ENCODE results near the gene DHX38.

The DHX38 gene

DNA sequence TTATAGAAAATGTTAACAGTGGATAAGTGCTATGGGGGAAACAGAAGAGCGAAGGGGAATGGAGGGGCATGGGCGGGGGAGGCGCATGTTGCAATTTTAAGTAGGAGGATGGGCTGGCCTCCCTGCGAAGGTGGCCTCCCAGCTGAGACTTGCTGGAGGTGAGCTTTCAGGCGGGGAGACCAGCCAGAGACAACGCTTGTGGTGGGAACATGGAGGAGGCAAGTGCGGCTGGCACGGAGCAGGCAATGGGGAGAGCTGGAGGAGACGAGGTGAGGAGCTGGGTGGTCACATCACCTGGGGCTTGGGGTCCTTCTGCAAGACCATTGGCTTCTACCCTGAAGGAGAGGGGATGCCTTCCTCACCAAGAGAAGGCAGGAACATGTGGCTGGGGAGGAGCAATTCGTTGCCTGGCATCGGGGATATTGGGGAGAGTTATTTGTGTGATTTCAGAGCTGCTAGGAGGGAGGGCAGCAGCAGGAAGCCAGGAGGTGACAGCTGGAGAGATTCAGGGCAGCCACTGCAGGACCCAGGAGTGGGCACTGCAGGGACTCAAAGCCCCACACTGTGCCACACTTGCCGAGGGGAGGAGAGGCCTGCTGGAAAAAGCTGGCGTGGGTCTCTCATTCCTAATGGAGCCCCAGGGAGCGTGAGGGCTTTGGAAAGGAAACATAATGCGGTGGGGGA is 43.9 kb downstream of the DHX38 start:
- in situ Hi-C loops (cut with MboI; ENCODE audit: low sequenced_read_pairs, unreplicated experiment), result no loop called here
- no peak for DNase-seq (ENCODE audit: low spot score)
- TF ChIP-seq, protein P1, sequence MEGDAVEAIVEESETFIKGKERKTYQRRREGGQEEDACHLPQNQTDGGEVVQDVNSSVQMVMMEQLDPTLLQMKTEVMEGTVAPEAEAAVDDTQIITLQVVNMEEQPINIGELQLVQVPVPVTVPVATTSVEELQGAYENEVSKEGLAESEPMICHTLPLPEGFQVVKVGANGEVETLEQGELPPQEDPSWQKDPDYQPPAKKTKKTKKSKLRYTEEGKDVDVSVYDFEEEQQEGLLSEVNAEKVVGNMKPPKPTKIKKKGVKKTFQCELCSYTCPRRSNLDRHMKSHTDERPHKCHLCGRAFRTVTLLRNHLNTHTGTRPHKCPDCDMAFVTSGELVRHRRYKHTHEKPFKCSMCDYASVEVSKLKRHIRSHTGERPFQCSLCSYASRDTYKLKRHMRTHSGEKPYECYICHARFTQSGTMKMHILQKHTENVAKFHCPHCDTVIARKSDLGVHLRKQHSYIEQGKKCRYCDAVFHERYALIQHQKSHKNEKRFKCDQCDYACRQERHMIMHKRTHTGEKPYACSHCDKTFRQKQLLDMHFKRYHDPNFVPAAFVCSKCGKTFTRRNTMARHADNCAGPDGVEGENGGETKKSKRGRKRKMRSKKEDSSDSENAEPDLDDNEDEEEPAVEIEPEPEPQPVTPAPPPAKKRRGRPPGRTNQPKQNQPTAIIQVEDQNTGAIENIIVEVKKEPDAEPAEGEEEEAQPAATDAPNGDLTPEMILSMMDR (IDR thresholded peaks at IDR 0.05; ENCODE audit: borderline replicate concordance, control extremely low read depth, extremely low read depth, insufficient read depth, missing control alignments), result no peak

DNA sequence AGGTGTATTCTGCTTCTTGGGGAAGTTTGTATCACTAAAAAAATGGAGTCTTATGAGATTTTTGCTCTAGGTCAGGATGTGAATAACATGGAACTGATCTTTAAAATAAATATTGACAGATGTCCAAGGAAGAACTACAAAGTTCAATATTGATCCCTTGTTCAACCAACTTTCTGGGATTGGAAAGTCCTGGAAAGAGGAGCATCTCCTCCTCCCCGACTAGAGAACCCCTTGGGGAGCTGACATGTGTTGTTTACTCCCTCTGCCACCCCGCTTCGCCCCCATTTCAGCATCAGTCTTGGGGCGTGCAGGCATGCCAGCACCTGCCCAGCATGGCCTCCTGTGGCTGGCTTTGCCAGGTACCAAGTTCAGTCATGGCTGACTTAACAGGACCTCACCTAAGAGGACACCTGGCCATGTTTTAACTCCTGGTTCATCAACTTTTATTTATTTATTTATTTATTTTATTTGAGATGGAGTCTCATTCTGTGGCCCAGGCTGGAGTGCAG is 44.5 kb downstream of the DHX38 start:
- TF ChIP-seq, protein P1 (IDR thresholded peaks at IDR 0.05; ENCODE audit: borderline replicate concordance, control extremely low read depth, extremely low read depth, insufficient read depth, missing control alignments), result no peak
- in situ Hi-C loops (cut with MboI; ENCODE audit: low sequenced_read_pairs, unreplicated experiment), result no loop called here
- DNase-seq (ENCODE audit: low spot score), result no peak

DNA sequence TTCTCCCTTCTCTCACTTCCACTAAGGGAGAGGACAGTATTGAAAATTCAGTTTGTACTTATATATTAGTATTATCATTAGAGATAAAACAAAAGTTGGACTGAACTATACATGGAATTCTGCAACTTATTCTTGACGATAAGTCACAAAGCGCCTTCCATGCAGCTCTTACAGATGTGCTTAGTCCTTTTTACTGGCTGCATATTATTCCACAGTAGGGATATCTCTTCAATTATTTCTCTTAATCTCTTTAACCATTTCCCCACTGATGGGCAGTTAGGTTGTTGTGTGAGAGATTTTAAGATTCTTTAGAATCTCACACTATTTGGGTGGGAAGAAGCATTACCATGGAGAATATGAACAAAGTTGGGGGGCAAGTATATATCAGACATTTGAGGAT is 46.3 kb downstream of the DHX38 start:
- in situ Hi-C loops (cut with MboI; ENCODE audit: low sequenced_read_pairs, unreplicated experiment), result no loop called here
- no peak for DNase-seq (ENCODE audit: low spot score)
- TF ChIP-seq, protein P1 (IDR thresholded peaks at IDR 0.05; ENCODE audit: borderline replicate concordance, control extremely low read depth, extremely low read depth, insufficient read depth, missing control alignments), result no peak

DNA sequence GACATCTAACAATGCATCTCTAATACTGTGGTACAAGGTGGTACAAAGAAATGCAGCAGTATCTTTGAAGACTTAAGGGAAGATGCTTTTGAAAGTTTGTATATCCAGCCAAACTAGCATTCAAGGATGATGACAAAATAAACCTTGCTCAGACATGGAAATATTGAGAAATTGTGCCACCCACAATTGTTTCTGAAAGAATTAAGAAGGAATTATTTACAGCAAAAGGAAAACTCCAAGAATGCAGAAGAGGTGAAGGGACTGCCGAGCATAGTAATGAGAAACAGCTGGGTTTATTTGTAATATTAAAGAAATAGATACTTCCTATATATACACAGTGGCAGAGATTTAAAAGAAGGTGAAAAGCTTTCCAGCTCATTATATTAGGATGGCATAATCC is 48.8 kb downstream of the DHX38 start:
- in situ Hi-C loops (cut with MboI; ENCODE audit: low sequenced_read_pairs, unreplicated experiment), result no loop called here
- TF ChIP-seq, protein P1 (IDR thresholded peaks at IDR 0.05; ENCODE audit: borderline replicate concordance, control extremely low read depth, extremely low read depth, insufficient read depth, missing control alignments), result no peak
- DNase-seq (ENCODE audit: low spot score), result no peak

DNA sequence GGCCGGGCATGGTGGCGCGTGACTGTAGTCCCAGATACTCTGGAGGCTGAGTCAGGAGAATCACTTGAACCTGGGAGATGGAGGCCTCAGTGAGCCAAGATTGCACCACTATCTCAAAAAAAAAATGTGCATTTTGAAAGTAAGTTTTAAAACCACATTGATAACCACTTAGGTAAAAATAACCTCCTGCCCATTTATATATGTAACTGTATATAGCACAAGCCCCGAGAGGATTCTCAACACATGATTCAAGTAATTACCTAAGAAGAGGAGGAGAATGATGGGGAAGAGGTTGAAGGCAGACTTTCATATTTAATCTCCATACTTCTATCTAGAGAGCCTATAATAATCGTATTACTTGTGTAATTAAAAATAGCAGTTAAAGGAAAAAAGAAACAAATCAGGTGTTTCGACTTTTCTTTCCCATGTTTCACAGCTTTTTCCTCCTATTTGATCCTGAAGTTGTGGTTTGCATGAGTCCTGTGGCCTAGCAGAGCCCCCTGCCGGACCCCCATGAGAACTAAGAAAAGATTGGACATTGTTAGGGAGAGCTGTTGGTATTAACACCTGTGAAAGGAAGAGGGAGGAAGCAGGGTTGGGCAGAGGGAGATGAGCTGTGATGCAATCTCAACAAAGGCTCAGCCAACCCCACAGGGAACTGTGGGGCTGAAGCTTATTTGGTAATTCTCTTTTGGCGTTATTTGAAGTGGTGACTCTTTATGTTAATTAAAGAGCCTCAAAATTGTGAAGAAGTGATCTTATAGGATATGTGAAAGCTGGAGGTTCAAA is 56.2 kb downstream of the DHX38 start:
- in situ Hi-C loops (cut with MboI; ENCODE audit: low sequenced_read_pairs, unreplicated experiment), result no loop called here
- no peak for DNase-seq (ENCODE audit: low spot score)
- TF ChIP-seq, protein P1 (IDR thresholded peaks at IDR 0.05; ENCODE audit: borderline replicate concordance, control extremely low read depth, extremely low read depth, insufficient read depth, missing control alignments), result no peak

DNA sequence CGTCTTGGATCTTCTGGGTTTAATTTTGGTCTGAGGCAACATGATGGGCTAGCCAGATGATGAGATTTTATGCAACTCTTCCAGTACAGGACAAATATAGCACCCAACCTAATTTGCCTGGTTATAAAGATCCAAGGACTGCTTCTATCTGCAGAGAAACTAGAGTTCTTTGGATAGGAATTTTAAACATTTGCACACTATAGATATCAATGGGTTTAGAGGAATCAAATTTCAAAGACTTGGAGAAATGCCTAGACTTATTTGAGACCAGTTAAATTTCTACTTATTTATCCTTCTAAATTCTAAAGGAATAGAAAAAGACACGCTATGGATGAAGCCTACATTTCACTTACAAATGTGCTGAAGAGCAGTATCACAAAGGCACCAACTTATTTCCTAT is 65.7 kb downstream of the DHX38 start:
- no peak for DNase-seq (ENCODE audit: low spot score)
- TF ChIP-seq, protein P1 (IDR thresholded peaks at IDR 0.05; ENCODE audit: borderline replicate concordance, control extremely low read depth, extremely low read depth, insufficient read depth, missing control alignments), result no peak
- in situ Hi-C loops (cut with MboI; ENCODE audit: low sequenced_read_pairs, unreplicated experiment), result no loop called here
